HepG2 (cell line): ENCODE results near the gene SDC4. TPM values are rescaled to one million over a fixed set of nuclear protein-coding genes. Genes with fewer than 3 reads are reported as not detected.

Source experiments
- CAMTA2 ChIP-seq: sonication (generic); formaldehyde crosslinking; IDR thresholded peaks from 2 replicates; pipeline ENCODE4 v1.4.0; 2020; ENCODE audit warnings: mild to moderate bottlenecking, missing genetic modification reagents, borderline replicate concordance
- KAT7 ChIP-seq: IDR thresholded peaks from 2 replicates; pipeline ENCODE4 v1.6.1; 2018; ENCODE audit warnings: borderline replicate concordance, missing compliant biosample characterization
- KLF9 ChIP-seq: IDR thresholded peaks from 2 replicates; pipeline ENCODE4 v1.6.1; 2016; ENCODE audit warnings: low read depth
- MAFF ChIP-seq: IDR thresholded peaks from 2 replicates; pipeline ENCODE4 v1.6.1; 2011; ENCODE audit warnings: low read depth, low read length, improper control_type of control experiment
- MAFG ChIP-seq: sonication (generic); formaldehyde crosslinking; IDR thresholded peaks from 2 replicates; pipeline ENCODE4 v1.5.1; 2020; ENCODE audit warnings: mild to moderate bottlenecking, missing genetic modification reagents
- MATR3 ChIP-seq: sonication (generic); formaldehyde crosslinking; IDR thresholded peaks from 2 replicates; pipeline ENCODE4 v1.4.0; 2020; ENCODE audit warnings: missing genetic modification reagents
- MEF2D ChIP-seq: sonication (generic); formaldehyde crosslinking; IDR thresholded peaks from 2 replicates; pipeline ENCODE4 v1.5.1; 2020; ENCODE audit warnings: mild to moderate bottlenecking, missing genetic modification reagents
- NCOA1 ChIP-seq: sonication (generic); formaldehyde crosslinking; IDR thresholded peaks from 2 replicates; pipeline ENCODE4 v1.9.0; 2021; ENCODE audit warnings: missing genetic modification reagents
- PLSCR1 ChIP-seq: sonication (generic); formaldehyde crosslinking; IDR thresholded peaks from 2 replicates; pipeline ENCODE4 v1.5.0; 2020; ENCODE audit warnings: missing genetic modification reagents, mild to moderate bottlenecking, borderline replicate concordance
- SNAPC2 ChIP-seq: sonication (generic); formaldehyde crosslinking; IDR thresholded peaks from 2 replicates; pipeline ENCODE4 v1.8.1; 2022; ENCODE audit warnings: mild to moderate bottlenecking, missing genetic modification reagents
- SRSF9 ChIP-seq: fragments of 200-400 bp; formaldehyde crosslinking; IDR thresholded peaks from 2 replicates; pipeline ENCODE4 v1.6.1; 2018; ENCODE audit warnings: borderline replicate concordance, mild to moderate bottlenecking, low read depth, low read length; ENCODE audit not compliant: insufficient read depth, poor library complexity, severe bottlenecking
- XBP1 ChIP-seq: sonication (generic); formaldehyde crosslinking; IDR thresholded peaks from 2 replicates; pipeline ENCODE4 v1.5.0; 2020; ENCODE audit warnings: missing genetic modification reagents
- YEATS4 ChIP-seq: sonication (generic); formaldehyde crosslinking; IDR thresholded peaks from 2 replicates; pipeline ENCODE4 v1.4.0; 2020; ENCODE audit warnings: missing genetic modification reagents, borderline replicate concordance
- ZFP36 ChIP-seq: fragments of 150-350 bp; IDR thresholded peaks from 2 replicates; pipeline ENCODE4 v1.6.1; 2018; ENCODE audit warnings: borderline replicate concordance, low read length, low read depth; ENCODE audit not compliant: partially characterized antibody
- ZNF7 ChIP-seq: IDR thresholded peaks from 2 replicates; pipeline ENCODE4 v1.6.1; 2016; ENCODE audit warnings: missing biosample characterization, missing genetic modification reagents
- ZNF75D ChIP-seq: sonication (generic); formaldehyde crosslinking; IDR thresholded peaks from 2 replicates; pipeline ENCODE4 v1.8.1; 2023; ENCODE audit warnings: missing genetic modification reagents, mild to moderate bottlenecking, borderline replicate concordance
- polyA plus RNA-seq, 8 experiments: library from polyadenylated mRNA; depleted of rRNA in 3 of 8; stranded (reverse) in 7 of 8; unstranded in 1 of 8; fragments of >200 nt; fragmentation: Illumina TruSeq in 4 of 8; extraction: Trizol in 4 of 8; gene quantifications; 2 replicates each; pipeline versions ENCODE4 v1.2.1 to v1.2.3, GENCODE V29; 2011 to 2016; ENCODE audit warnings: low read depth in 4 of 8, missing spikeins in 1 of 8, mixed read lengths in 1 of 8; ENCODE audit not compliant: insufficient read depth in 1 of 8
- total RNA-seq, 5 experiments: library from RNA; depleted of rRNA; stranded (reverse); fragments of >200 nt; fragmentation: Illumina TruSeq; extraction: Trizol; gene quantifications; 2 replicates each; pipeline ENCODE4 v1.2.3, GENCODE V29; 2016; ENCODE audit warnings: low read depth in 1 of 5
- TF ChIP-seq, protein P1 (sequence below): sonication (generic); formaldehyde crosslinking; IDR thresholded peaks from 2 replicates; pipeline ENCODE4 v1.4.0; 2020; ENCODE audit warnings: missing genetic modification reagents
- TF ChIP-seq, protein P2 (sequence below): sonication (generic); formaldehyde crosslinking; IDR thresholded peaks from 2 replicates; pipeline ENCODE4 v1.4.0; 2020; ENCODE audit warnings: low read depth, mild to moderate bottlenecking, missing genetic modification reagents
- TF ChIP-seq, protein P3 (sequence below): sonication (generic); formaldehyde crosslinking; IDR thresholded peaks from 2 replicates; pipeline ENCODE4 v1.8.1; 2023; ENCODE audit warnings: mild to moderate bottlenecking, moderate library complexity, missing genetic modification reagents

SDC4 gene
- total and polyA plus RNA-seq, 2 of the 13 experiments (the other 11 are each of a cell fraction or from before 2014, with no cell fraction given), result 49.0 to 65.1 TPM

DNA sequence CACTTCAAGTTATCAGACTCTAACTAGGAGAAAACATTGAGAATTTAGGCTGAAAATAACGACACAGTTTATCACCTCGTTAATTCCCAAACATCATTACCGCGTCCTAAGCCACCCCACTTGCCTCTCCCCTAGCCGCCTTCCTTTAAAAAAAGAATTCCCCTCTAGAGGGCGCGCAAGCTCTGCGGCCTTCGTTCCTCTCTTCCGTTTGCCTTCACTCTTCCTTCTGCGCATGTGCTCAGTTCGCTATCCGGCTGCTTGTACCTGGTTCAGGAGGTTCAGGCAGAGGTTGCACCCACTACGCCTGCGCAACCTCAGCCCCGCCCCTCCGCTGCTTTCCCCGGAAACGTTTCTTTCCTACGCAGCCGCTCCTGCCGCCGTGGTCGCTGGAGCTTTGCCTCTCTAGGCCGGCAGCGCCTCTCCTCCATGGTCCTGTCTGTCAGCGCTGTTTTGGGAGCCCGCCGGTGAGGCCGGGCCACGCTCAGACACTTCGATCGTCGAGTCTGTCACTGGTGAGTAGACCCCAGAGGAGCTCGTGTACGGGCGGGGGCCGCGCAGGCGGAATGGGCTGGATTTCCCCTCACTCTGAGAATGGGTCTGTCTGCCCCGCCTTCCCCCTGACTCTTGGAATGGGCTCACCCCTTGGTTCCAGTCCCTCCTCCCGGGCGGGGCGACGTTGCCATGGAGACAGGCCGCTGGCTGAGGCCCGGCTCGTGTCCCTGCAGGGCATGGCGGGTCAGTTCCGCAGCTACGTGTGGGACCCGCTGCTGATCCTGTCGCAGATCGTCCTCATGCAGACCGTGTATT lies 14.8 kb upstream of the SDC4 start, which contains the start of gene SYS1 (continued):
- TF ChIP-seq, protein P1, sequence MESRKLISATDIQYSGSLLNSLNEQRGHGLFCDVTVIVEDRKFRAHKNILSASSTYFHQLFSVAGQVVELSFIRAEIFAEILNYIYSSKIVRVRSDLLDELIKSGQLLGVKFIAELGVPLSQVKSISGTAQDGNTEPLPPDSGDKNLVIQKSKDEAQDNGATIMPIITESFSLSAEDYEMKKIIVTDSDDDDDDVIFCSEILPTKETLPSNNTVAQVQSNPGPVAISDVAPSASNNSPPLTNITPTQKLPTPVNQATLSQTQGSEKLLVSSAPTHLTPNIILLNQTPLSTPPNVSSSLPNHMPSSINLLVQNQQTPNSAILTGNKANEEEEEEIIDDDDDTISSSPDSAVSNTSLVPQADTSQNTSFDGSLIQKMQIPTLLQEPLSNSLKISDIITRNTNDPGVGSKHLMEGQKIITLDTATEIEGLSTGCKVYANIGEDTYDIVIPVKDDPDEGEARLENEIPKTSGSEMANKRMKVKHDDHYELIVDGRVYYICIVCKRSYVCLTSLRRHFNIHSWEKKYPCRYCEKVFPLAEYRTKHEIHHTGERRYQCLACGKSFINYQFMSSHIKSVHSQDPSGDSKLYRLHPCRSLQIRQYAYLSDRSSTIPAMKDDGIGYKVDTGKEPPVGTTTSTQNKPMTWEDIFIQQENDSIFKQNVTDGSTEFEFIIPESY (CRISPR knock-in tag), result peak; percentile 68; the same call in 1 of the 2 replicates
- TF ChIP-seq KAT7 (CRISPR knock-in tag), result peak; percentile 79
- TF ChIP-seq KLF9 (CRISPR knock-in tag), result peak; percentile 97
- TF ChIP-seq ZNF75D, result no peak
- TF ChIP-seq YEATS4, result peak; percentile 97
- TF ChIP-seq, protein P2, sequence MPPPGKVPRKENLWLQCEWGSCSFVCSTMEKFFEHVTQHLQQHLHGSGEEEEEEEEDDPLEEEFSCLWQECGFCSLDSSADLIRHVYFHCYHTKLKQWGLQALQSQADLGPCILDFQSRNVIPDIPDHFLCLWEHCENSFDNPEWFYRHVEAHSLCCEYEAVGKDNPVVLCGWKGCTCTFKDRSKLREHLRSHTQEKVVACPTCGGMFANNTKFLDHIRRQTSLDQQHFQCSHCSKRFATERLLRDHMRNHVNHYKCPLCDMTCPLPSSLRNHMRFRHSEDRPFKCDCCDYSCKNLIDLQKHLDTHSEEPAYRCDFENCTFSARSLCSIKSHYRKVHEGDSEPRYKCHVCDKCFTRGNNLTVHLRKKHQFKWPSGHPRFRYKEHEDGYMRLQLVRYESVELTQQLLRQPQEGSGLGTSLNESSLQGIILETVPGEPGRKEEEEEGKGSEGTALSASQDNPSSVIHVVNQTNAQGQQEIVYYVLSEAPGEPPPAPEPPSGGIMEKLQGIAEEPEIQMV (CRISPR knock-in tag), result peak; percentile 94
- no peak; the same call in 1 of the 2 replicates for TF ChIP-seq SNAPC2
- no peak for TF ChIP-seq SRSF9
- TF ChIP-seq MATR3, result no peak
- TF ChIP-seq MEF2D (CRISPR knock-in tag), result peak; percentile 96
- TF ChIP-seq ZNF7, result no peak
- TF ChIP-seq ZFP36, result peak; percentile 5
- TF ChIP-seq PLSCR1 (CRISPR knock-in tag), result no peak
- peak; percentile 86; the same call in 1 of the 2 replicates for TF ChIP-seq XBP1 (CRISPR knock-in tag)
- no peak for TF ChIP-seq MAFG (CRISPR knock-in tag)
- peak; percentile 69; the same call in 1 of the 2 replicates for TF ChIP-seq CAMTA2 (CRISPR knock-in tag)
- TF ChIP-seq, protein P3, sequence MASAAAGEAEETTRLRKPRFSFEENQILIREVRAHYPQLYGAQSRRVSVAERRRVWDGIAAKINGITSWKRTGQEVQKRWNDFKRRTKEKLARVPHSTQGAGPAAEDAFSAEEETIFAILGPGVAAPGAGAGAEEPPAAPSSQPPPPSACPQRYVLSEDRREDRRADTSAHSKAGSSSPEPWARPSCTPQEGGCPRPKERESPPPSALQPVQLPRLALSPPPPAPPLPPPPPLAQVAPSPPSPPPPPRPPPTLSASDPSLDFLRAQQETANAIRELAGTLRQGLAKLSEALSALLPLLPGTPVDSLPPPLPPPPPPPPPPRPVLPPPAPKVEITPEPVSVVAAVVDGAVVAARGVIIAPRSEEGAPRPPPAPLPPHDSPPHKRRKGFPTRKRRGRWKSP, result peak; percentile 66; the same call in 1 of the 2 replicates
- TF ChIP-seq MAFF, result no peak
- TF ChIP-seq NCOA1 (CRISPR knock-in tag), result no peak
